ENCODE results near the gene SLC1A7.

The SLC1A7 gene

GRCh38 chr1:53071167-53071865, 71.1 kb downstream of the SLC1A7 start:
- no peak for DNase-seq (ENCODE audit: low read depth)
- H3K4me3 ChIP-seq (ENCODE audit: low read length): no peak overlapping the region
- no peak for TF ChIP-seq CTCF (conservative IDR thresholded peaks at IDR 0.05; ENCODE audit: low read depth, low read length)

GRCh38 chr1:53070621-53071020, 71.8 kb downstream of the SLC1A7 start:
- no peak for TF ChIP-seq CTCF (conservative IDR thresholded peaks at IDR 0.05; ENCODE audit: low read depth, low read length)
- no peak overlapping the region for H3K4me3 ChIP-seq (ENCODE audit: low read length)
- no peak for DNase-seq (ENCODE audit: low read depth)

- no peak overlapping the region for H3K4me3 ChIP-seq (ENCODE audit: low read length)
- no peak for DNase-seq (ENCODE audit: low read depth)
- TF ChIP-seq CTCF (conservative IDR thresholded peaks at IDR 0.05; ENCODE audit: low read depth, low read length): no peak
These were observed 72.6 kb downstream of the SLC1A7 start for GRCh38 chr1:53069663-53070327.

GRCh38 chr1:53069265-53069662, 73.2 kb downstream of the SLC1A7 start:
- H3K4me3 ChIP-seq (ENCODE audit: low read length): no peak overlapping the region
- TF ChIP-seq CTCF (conservative IDR thresholded peaks at IDR 0.05; ENCODE audit: low read depth, low read length): no peak
- no peak for DNase-seq (ENCODE audit: low read depth)

GRCh38 chr1:53068314-53069099, 73.9 kb downstream of the SLC1A7 start:
- DNase-seq (ENCODE audit: low read depth): no peak
- TF ChIP-seq CTCF (conservative IDR thresholded peaks at IDR 0.05; ENCODE audit: low read depth, low read length): no peak
- no peak overlapping the region for H3K4me3 ChIP-seq (ENCODE audit: low read length)

- DNase-seq (ENCODE audit: low read depth): no peak
- no peak for TF ChIP-seq CTCF (conservative IDR thresholded peaks at IDR 0.05; ENCODE audit: low read depth, low read length)
- H3K4me3 ChIP-seq (ENCODE audit: low read length): no peak overlapping the region
These were observed 74.6 kb downstream of the SLC1A7 start for GRCh38 chr1:53067886-53068285.

All from retinal pigment epithelial cell (primary cell).